ENCODE data around the gene ALK.

GRCh38 chr2:29528371-29528770 is 393.0 kb downstream of the ALK start:
- TF ChIP-seq POLR2A (IDR thresholded peaks at IDR 0.05) (no peak), CTCF (IDR thresholded peaks at IDR 0.05) (no peak), EP300 (IDR thresholded peaks at IDR 0.05) (no peak), POLR2AphosphoS5 (IDR thresholded peaks at IDR 0.05) (no peak)
